GM15510 (cell line): ENCODE measurements around the gene CFAP91.

ENCODE experiments used
- POLR2A ChIP-seq: IDR thresholded peaks from 3 replicates; pipeline ENCODE4 v1.6.1; 2011; ENCODE audit warnings: borderline replicate concordance; ENCODE audit not compliant: insufficient read length; ENCODE audit errors: extremely low read depth

The CFAP91 gene

DNA sequence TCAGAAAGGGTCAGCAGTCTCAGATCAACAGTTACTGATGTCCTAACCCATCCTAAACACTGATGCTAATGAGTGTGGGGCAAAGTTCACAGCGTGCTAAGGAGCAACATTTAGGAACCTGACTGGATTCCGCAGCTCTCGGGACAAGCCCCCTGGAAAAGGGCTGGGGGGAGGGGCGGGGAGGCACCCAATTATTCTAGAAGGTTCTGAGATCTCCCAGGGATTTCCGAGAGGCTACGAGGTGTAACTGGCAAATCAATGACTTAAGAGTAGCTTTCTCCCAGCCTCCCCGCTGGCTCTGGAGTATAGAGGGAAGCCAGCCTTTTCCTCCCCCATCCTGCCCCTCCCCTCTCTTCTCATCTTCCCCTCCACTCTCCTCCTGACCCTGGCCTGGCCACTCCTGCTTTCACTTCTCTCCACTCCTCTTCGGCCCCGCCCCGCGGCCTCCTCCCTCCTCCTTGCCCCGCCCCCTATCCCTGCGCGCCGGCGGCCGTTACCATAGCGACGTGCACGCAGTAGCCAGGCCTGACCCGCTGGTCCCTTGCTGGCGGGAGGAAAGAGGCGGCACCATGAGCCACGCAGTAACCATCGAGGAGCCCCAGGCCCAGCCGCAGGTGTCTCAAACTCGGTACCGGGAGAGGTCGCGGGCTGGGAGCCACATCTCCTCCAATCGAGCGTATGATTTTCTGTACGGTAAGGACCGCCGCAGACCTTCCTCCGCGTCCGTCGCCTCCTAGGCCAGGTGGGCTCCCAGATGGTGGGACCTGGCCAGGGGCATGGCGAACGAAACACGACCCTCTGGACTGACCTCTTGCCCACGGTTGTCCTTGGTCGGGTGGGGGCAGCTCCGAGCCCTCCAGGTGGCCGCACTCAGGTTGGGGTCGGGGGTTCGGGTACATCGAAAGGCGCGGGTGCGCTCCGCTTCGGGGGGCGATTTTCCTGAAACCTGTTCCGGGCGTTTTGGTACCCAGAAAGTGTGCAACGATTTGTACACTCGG lies at the start of gene CFAP91:
Gene CFAP91, plus strand, starts transcription at position 493 of the 998 bp plus-strand sequence. Its CDS starts 77 bp downstream, at position 570.
- no peak for TF ChIP-seq POLR2A

DNA sequence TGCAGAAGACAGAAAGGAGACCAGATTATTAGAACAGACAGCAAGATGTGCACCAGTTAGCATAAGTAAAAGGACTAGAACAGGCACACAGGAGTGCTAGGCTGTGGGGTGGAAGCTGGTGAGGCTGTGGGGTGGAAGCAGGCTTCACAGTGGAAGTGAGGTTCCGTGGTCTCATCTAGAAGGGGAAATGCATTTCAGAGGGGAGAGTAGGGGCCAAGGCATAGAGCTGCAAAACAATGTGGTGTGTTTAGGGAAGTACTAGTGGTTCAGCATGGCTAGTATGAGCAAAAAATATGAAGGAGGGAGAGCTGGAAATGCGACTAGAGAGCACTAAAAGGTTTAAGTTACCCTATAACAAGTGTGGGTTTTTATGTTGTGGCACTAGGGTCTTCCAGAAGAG lies 48.9 kb upstream of the CFAP91 start:
- no peak for TF ChIP-seq POLR2A

DNA sequence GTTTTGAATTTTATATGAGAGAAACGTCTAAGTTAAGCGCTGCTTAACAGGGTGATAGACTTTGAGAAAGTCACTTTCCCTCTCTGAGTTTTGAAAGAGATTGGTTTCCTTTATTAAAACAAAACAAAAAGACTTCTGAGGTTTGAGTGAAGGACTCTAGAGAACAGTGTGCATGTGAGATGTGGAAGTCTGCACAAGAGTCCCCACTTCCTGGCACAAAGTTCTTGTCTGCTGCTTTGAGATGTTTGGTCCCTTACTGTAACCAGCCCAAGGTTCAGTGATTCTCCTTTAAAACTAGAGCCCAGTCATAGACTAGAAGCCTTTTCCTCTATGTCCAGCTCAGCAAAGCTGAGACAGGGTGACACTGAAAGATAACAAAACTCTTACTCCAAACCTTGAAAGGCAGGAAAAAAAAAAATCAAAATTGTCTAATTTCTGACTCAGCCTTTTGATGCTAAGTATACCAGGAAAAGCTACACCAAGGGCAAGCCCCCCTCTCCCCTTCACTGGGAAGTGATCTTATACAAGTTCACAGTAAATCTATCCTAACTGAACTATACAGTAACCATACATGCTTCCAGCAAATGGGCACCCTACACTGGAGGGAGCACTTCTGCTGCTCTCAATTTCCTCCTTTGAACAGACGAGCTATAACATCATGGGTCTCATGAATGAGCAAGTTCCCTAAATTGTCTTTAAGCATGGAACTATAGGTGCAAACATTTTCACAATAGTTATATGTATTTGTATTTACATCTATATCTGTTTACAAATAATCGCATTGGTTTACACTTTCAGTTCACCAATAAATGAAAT lies 44.7 kb upstream of the CFAP91 start:
- TF ChIP-seq POLR2A: no peak

DNA sequence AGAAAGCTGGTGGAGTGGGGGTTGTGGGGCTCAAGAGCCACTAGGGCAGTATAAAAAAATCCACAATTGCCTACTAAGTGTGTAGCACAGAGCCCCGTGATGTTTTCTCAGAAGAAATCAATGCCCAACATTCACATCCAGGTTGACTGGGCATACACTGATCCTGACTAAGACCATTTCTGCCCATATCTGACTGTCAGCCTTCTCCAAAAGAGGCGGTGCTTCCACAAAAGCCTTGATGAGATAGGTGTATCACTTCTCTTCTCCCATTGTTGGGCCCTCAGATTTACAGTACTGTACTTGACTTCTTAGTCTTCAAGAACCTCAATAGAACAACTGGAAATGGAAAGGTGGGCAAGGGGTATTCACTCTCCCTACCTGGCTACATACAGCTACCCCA lies 43.8 kb upstream of the CFAP91 start:
- no peak for TF ChIP-seq POLR2A

DNA sequence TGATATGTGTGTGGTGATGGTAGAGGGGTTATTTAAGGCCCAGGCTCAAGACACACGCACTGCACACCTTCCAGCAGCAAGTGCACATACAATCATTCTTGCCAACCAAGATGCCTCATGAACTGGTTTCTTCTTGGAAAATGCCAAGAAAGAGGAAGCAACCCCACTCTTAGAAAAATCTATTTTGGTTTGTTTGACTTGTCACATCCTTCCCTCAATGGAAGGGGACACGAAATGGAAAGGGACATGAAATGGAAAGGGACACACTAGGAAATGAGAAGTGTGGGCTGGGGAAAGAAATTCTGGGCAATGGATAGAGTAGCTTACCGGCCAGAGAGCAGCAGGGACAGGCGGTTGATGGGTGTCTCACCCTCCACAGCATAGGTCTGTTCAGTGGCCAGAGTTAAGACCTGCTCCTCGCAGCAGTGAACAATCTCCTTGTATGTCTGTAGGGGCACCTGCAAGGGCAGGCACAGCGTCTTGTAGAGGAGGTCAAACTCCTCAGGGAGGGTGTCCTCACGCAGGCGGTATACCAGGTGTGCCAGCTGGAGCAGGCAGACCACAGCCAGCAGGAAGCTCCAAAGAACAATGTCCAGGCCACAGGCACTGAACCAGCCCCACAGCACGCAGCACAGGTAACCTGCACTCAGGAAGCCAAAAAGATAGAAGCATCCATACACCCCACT lies 43.1 kb upstream of the CFAP91 start:
- no peak for TF ChIP-seq POLR2A

DNA sequence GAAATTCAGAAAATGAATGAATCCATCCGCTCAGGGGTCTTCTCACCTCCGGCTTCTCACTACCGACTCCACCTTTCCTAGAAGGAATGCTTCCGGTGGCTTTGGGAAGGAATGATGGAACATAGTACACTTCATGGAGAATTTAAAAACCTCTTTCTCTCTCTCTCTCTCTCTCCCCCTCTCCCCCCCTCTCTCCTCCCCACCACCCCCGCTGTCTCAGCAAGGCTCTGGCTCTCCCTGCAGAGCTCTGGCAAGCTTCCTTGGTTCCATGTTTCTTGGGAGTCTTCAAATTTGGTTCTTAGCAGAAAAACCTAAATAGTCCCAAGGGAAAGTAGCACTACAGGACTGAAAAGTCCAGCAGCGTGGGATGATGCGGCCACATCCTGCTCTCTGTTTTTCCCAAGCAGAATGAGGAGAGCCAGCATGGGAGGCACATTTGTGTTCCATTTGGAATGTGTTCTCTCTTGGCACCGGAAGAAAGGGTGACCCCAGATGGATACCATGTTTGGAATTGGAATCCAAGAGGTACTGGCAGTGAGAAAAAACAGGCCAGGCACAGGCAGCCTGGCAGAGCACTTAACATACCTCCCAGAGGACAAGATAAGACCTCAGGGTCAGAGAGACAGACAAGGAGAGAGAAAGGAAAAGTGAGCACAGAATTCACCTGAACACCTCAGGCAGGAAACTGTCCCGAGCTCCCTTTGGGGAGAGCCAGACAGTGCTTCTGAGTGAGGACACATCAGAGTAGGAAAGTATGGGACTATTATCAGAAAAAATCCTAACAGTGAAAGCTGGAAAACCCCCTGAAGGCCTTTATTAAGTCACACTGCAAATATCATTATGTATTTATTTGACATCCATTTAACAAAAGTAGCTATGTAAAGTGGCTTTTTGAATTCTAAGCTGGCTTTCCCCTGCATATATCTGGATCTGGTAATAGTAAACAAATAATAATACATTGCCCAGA lies 42.1 kb upstream of the CFAP91 start, which contains the start of gene POPDC2:
Gene POPDC2, minus strand, starts transcription at position 116 of the 967 bp plus-strand sequence. CDS start 166 bp downstream, outside the sequence.
- TF ChIP-seq POLR2A: no peak

DNA sequence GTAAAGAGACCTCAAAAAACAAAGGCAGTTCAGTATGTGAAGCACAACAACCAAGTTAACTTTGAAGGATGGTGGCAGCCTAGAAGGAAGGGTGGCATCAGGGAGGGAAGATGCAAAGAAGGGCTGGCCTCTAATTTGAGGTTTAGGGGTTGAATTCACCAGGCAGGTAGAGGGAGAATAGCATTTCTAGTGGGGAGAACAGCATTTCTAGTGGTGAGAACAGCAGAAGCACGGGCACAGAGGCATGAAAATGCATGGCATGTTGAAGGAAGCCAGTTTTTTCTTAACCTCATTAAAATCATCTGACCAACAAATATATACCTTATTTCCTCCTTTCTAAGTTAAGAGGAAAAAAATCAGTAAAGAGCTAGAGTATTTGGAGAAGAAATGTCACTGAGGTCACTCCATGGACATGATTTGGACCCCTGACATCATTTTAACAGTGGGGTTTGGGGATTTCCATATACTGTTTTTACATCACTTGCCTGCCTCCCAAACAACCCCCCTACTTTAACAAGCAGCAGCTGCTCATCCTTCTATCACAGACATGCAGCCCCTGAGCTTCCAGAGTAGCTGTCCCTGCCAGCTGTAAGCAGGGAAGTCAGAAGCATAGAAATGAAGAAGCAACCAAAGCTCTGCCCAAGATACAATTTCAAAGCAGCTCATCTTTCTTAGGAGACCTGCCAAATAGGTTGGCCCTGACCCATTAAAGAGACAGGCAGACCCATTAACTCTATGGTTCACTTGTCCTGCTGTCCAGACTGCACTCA lies 40.0 kb upstream of the CFAP91 start:
- no peak for TF ChIP-seq POLR2A

DNA sequence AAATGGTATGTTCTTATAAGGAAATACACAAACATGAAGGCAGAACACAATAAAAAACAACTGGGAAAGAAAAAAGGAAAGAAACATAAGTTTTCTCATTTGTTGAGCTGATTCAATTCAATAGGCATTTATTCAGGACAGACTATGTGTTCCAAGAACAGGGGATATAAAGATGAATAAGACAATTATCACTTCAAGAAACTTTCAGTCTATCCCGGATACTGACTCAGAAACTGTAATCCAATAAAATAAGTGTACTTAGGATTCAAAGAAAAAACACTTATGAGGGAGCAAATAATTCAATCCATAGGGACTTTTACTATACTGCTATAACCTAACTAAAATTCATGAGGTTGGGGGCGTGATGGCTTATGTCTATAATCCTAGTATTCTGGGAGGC lies 38.9 kb upstream of the CFAP91 start:
- TF ChIP-seq POLR2A: no peak

DNA sequence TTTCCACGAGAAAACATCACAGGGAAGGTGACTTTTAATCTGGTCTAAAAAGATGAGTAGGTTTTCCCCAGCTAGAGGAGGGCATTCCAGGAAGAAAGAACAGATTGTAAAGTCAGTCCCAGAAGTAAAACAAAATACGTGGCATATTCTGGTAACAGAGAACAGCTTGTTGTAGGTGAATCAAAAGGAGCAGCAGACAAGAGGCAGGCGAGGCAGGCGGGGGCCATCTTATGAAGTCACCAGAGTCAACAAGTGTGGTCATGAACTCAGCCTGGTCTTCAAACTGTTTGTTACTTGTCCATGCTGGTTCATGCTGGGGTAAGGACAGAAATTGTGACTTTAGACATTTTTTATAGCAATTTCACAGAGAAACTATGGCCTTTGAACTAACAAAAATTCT lies 38.5 kb upstream of the CFAP91 start:
- no peak for TF ChIP-seq POLR2A

DNA sequence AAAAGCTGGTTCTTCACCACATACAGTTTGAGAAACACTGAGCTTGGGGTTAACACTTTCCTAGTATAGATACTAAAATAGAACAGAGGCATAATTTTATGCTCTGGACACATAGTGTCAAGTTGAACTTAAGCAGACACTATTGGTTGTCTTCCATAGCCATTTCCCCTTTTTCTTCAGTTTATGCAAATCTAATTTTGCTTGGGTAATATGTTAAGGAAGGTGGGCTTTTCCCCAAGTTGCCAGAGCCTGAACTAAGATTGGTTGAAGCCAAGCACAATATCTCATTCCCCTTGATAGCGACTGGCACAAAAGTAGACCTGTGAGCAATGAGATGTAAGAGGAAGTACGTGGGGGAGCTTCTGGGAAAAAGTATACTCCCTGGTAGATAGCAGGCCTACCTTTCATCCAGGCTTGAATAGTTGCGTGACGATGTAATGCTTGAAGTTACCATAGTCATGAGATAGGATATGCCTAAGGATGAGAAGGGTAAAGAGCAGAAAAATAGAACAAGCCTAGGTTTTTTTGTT lies 37.9 kb upstream of the CFAP91 start:
- TF ChIP-seq POLR2A: no peak

DNA sequence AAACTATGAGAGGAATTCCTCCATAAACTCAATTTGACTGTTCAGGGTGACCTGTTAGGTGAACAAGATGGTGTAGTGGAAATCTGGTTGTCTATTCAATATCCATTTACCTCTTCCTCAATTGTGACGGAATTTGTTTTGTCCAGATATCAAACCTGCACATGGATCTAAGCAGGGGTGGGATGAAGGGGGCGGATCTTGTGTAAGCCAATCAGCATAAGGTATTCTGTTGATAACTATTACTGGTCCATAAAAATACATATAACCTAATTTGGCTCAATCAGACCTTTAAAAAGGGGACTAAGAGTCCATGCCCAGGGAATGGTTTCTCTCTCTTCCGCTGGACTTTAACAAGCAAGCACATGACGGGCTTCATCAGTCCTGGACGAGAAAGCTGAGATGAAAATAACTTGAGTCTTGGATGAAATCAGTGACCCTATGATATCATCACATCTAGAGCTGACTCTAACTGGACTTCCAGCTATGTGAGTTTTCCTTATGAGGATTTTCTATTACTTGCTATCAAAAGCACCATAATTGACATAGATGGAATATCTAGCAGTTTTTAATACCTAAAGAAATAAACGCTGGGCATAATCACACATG lies 36.8 kb upstream of the CFAP91 start:
- no peak for TF ChIP-seq POLR2A

DNA sequence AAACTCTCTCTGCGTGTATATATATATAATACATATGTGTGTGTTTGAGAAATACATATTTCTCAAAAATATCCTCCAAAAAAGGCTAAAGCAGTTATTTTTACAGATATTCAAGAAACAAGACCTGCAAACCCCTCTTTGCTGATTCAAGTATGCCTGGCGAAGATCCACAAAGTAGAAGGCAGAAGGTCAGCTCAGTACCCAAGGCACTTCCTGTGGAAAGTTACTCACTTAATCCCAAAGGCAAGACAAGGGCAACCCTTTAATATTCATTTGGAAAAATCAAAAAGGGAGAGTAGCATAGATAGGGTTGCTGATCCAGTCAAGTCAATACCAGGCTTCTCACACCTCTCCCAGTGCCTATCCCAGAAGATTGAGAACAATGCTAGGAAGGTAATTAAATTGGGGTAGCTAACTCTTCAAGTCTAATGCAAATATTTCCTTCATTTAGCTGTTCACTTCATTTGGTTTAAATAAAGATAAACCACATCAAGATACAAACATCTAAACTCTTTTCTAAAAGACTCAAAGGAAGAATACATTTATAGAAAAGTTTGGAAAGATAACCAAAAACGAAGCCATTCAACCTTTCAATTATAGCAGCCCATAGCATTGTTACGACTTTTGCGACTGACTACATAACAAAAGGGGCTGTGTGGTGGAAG lies 32.8 kb upstream of the CFAP91 start:
- no peak for TF ChIP-seq POLR2A
